Neural progenitor cell (in vitro differentiated cells): ENCODE results near the gene TKT. TPM values are rescaled to one million over a fixed set of nuclear protein-coding genes. Genes with fewer than 3 reads are reported as not detected.

Source experiments
- DNase-seq: peaks from one replicate; pipeline ENCODE4 v3.0.0-alpha.2; 2016; ENCODE audit warnings: low spot score
- H2AFZ ChIP-seq: fragments of 200-600 bp; sonication (generic); replicated peaks from 2 replicates; pipeline ENCODE4 v1.6.1; 2016; ENCODE audit warnings: antibody characterized with exemption
- H3F3A ChIP-seq: fragments of 200-600 bp; sonication (generic); 2 replicates; pipeline ENCODE4 v1.6.1; 2016; ENCODE audit warnings: antibody characterized with exemption, low read depth
- H3K27ac ChIP-seq: fragments of 200-600 bp; sonication (generic); 2 replicates; pipeline ENCODE4 v1.5.1; 2016; ENCODE audit warnings: mild to moderate bottlenecking
- H3K27me3 ChIP-seq: fragments of 200-600 bp; sonication (generic); 2 replicates; pipeline ENCODE4 v1.6.1; 2016; ENCODE audit warnings: mild to moderate bottlenecking, moderate library complexity
- H3K36me3 ChIP-seq: fragments of 200-600 bp; sonication (generic); 2 replicates; pipeline ENCODE4 v1.5.1; 2016
- H3K4me1 ChIP-seq: fragments of 200-600 bp; sonication (generic); 2 replicates; pipeline ENCODE4 v1.6.1; 2016; ENCODE audit warnings: mixed run types
- H3K4me2 ChIP-seq: fragments of 200-600 bp; sonication (generic); 2 replicates; pipeline ENCODE4 v1.6.1; 2016
- H3K4me3 ChIP-seq: fragments of 200-600 bp; sonication (generic); 2 replicates; pipeline ENCODE4 v1.5.1; 2016
- H3K79me2 ChIP-seq: fragments of 200-600 bp; sonication (generic); 2 replicates; pipeline ENCODE4 v1.6.1; 2016; ENCODE audit warnings: low read depth
- H3K9ac ChIP-seq: fragments of 200-600 bp; sonication (generic); 2 replicates; pipeline ENCODE4 v1.6.1; 2016
- H3K9me3 ChIP-seq: fragments of 200-600 bp; sonication (generic); 2 replicates; pipeline ENCODE4 v1.5.1; 2016; ENCODE audit warnings: low read depth
- H4K20me1 ChIP-seq: fragments of 200-600 bp; sonication (generic); 2 replicates; pipeline ENCODE4 v1.6.1; 2016; ENCODE audit warnings: low read depth
- H3K27ac Mint-ChIP-seq: 3 replicates; pipeline ENCODE4 v1.8.0; 2021; ENCODE audit warnings: mixed read lengths
- H3K27me3 Mint-ChIP-seq: 2 replicates; pipeline ENCODE4 v1.8.0; 2022; ENCODE audit warnings: low read depth, mild to moderate bottlenecking, inconsistent platforms, moderate library complexity, mixed read lengths; ENCODE audit not compliant: insufficient read depth
- H3K36me3 Mint-ChIP-seq: 3 replicates; pipeline ENCODE4 v1.8.0; 2021; ENCODE audit warnings: mixed read lengths
- H3K4me1 Mint-ChIP-seq: 3 replicates; pipeline ENCODE4 v1.8.0; 2021; ENCODE audit warnings: mixed read lengths
- H3K4me3 Mint-ChIP-seq: 3 replicates; pipeline ENCODE4 v1.8.0; 2021; ENCODE audit warnings: mild to moderate bottlenecking, moderate library complexity, mixed read lengths
- H3K9me3 Mint-ChIP-seq: 3 replicates; pipeline ENCODE4 v1.8.0; 2020; ENCODE audit warnings: mixed read lengths
- CTCF ChIP-seq: fragments of 200-600 bp; sonication (generic); IDR thresholded peaks from 2 replicates; pipeline ENCODE4 v1.5.1; 2017; ENCODE audit warnings: antibody characterized with exemption, mild to moderate bottlenecking
- EZH2 ChIP-seq: fragments of 200-600 bp; sonication (generic); IDR thresholded peaks from 2 replicates; pipeline ENCODE4 v1.6.1; 2017; ENCODE audit warnings: antibody characterized with exemption, mild to moderate bottlenecking, moderate library complexity
- EZH2phosphoT487 ChIP-seq: fragments of 200-600 bp; sonication (generic); IDR thresholded peaks from 2 replicates; pipeline ENCODE4 v1.6.1; 2017; ENCODE audit warnings: antibody characterized with exemption
- total RNA-seq: library from RNA; depleted of rRNA; stranded (reverse); fragments of >200 nt; gene quantifications from 2 replicates; pipeline ENCODE4 v1.2.3, GENCODE V29; 2015; ENCODE audit warnings: low replicate concordance

The TKT gene
- total RNA-seq, 1 donor from 2014 or later = 292 TPM

- Histone ChIP-seq H3F3A (peaks cover 6% of the 10 kb centered on the region), H3K4me1 (peaks cover 26% of the 10 kb centered on the region), H3K36me3 (no peaks in the 10 kb centered on the region), H2AFZ (no peak overlapping the region), H3K27ac (no peak overlapping the region), H3K4me2 (no peak overlapping the region), H3K9ac (no peak overlapping the region), H3K4me3 (no peak overlapping the region), H3K27me3 (no peaks in the 10 kb centered on the region), H3K9me3 (no peaks in the 10 kb centered on the region), H3K79me2 (peaks cover 100% of the 10 kb centered on the region), H4K20me1 (peaks cover 98% of the 10 kb centered on the region)
- peaks cover 28% of the 10 kb centered on the region for H3K4me1 Mint-ChIP-seq
- H3K9me3 Mint-ChIP-seq = peaks cover 2% of the 10 kb centered on the region
- peaks cover 2% of the 10 kb centered on the region for H3K27me3 Mint-ChIP-seq
- H3K4me3 Mint-ChIP-seq = no peak overlapping the region
- no peak for DNase-seq
- peaks cover 17% of the 10 kb centered on the region for H3K36me3 Mint-ChIP-seq
- no peak overlapping the region for H3K27ac Mint-ChIP-seq
- TF ChIP-seq EZH2 = no peak
- no peak for TF ChIP-seq CTCF
- TF ChIP-seq EZH2phosphoT487 = no peak
Measured at GRCh38 chr3:53247619-53248018, 8.2 kb downstream of the TKT start.

- H3K9ac ChIP-seq = no peak overlapping the region
- Mint-ChIP-seq H3K4me1 (peaks cover 21% of the 10 kb centered on the region), H3K27me3 (peaks cover 4% of the 10 kb centered on the region), H3K27ac (no peak overlapping the region), H3K4me3 (no peak overlapping the region), H3K36me3 (peaks cover 25% of the 10 kb centered on the region), H3K9me3 (peaks cover 2% of the 10 kb centered on the region)
- H3K4me2 ChIP-seq = no peak overlapping the region
- no peak overlapping the region for H3K27ac ChIP-seq
- H3K4me1 ChIP-seq = peaks cover 21% of the 10 kb centered on the region
- H3K79me2 ChIP-seq = peaks cover 85% of the 10 kb centered on the region
- no peak overlapping the region for H2AFZ ChIP-seq
- H3K9me3 ChIP-seq = no peaks in the 10 kb centered on the region
- H3K4me3 ChIP-seq = no peak overlapping the region
- H3F3A ChIP-seq = peaks cover 6% of the 10 kb centered on the region
- H4K20me1 ChIP-seq = peaks cover 93% of the 10 kb centered on the region
- no peak for TF ChIP-seq EZH2
- no peak for TF ChIP-seq CTCF
- no peak for TF ChIP-seq EZH2phosphoT487
- H3K36me3 ChIP-seq = no peaks in the 10 kb centered on the region
- DNase-seq = no peak
- no peaks in the 10 kb centered on the region for H3K27me3 ChIP-seq
Measured at GRCh38 chr3:53244271-53244670, 11.6 kb downstream of the TKT start.

- no peak overlapping the region for H2AFZ ChIP-seq
- peaks cover 80% of the 10 kb centered on the region for H3K79me2 ChIP-seq
- H3K9me3 Mint-ChIP-seq = peaks cover 2% of the 10 kb centered on the region
- H3K36me3 ChIP-seq = no peaks in the 10 kb centered on the region
- H3K4me2 ChIP-seq = no peak overlapping the region
- H3K4me3 Mint-ChIP-seq = no peak overlapping the region
- H3K27ac ChIP-seq = no peak overlapping the region
- no peak overlapping the region for H3K27ac Mint-ChIP-seq
- peaks cover 21% of the 10 kb centered on the region for H3K4me1 ChIP-seq
- H3F3A ChIP-seq = peaks cover 6% of the 10 kb centered on the region
- H3K4me3 ChIP-seq = no peak overlapping the region
- H3K9ac ChIP-seq = no peak overlapping the region
- peaks cover 21% of the 10 kb centered on the region for H3K4me1 Mint-ChIP-seq
- H3K27me3 ChIP-seq = no peaks in the 10 kb centered on the region
- no peak for DNase-seq
- H4K20me1 ChIP-seq = peaks cover 92% of the 10 kb centered on the region
- H3K36me3 Mint-ChIP-seq = peaks cover 28% of the 10 kb centered on the region
- peaks cover 4% of the 10 kb centered on the region for H3K27me3 Mint-ChIP-seq
- no peak for TF ChIP-seq EZH2
- peak; percentile 4 for TF ChIP-seq CTCF
- no peaks in the 10 kb centered on the region for H3K9me3 ChIP-seq
Measured at GRCh38 chr3:53243785-53244184, 12.0 kb downstream of the TKT start.

DNA sequence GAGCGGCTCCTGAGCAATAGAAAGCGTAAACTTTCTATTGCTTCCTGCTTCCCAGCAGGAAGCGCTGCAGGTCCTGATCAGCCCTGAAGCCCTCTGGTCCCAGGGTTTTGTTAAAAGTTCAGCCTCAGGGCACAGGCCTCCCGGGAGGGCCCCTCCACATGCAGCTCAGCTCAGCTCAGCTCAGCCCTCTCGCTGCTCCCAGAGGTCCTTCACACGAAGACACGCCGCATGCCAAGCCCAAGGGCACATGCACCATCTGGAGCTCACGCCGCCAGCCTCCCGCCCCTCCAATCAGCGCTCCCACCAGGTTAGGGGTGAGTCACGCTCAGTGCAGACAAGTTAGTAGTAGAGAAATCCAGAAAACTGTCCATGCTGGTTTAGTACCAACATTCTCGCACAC lies 12.7 kb downstream of the TKT start:
- no peaks in the 10 kb centered on the region for H3K27me3 ChIP-seq
- no peak overlapping the region for H3K4me3 ChIP-seq
- H3F3A ChIP-seq = peaks cover 6% of the 10 kb centered on the region
- no peak overlapping the region for H3K4me3 Mint-ChIP-seq
- no peaks in the 10 kb centered on the region for H3K9me3 ChIP-seq
- H3K36me3 ChIP-seq = no peaks in the 10 kb centered on the region
- peaks cover 74% of the 10 kb centered on the region for H3K79me2 ChIP-seq
- no peak overlapping the region for H3K27ac Mint-ChIP-seq
- peaks cover 21% of the 10 kb centered on the region for H3K4me1 ChIP-seq
- peaks cover 91% of the 10 kb centered on the region for H4K20me1 ChIP-seq
- H3K27me3 Mint-ChIP-seq = peaks cover 4% of the 10 kb centered on the region
- H3K27ac ChIP-seq = no peak overlapping the region
- H3K36me3 Mint-ChIP-seq = peaks cover 28% of the 10 kb centered on the region
- DNase-seq = no peak
- H3K4me1 Mint-ChIP-seq = peaks cover 22% of the 10 kb centered on the region
- no peak for TF ChIP-seq EZH2
- TF ChIP-seq EZH2phosphoT487 = no peak
- no peak for TF ChIP-seq CTCF
- peaks cover 2% of the 10 kb centered on the region for H3K9me3 Mint-ChIP-seq
- H3K4me2 ChIP-seq = peak overlapping the region; percentile 7
- no peak overlapping the region for H3K9ac ChIP-seq
- no peak overlapping the region for H2AFZ ChIP-seq
